HEK293T (cell line): ENCODE data around the gene EBF3.

Experiments
- ARNT ChIP-seq: fragments of 450-650 bp; IDR thresholded peaks from 2 replicates; pipeline ENCODE4 v1.6.1; 2017; ENCODE audit warnings: mild to moderate bottlenecking
- BHLHE40 ChIP-seq: fragments of 450-650 bp; IDR thresholded peaks from 2 replicates; pipeline ENCODE4 v1.6.1; 2016; ENCODE audit warnings: mild to moderate bottlenecking, moderate library complexity, borderline replicate concordance
- ELF4 ChIP-seq: fragments of 450-650 bp; IDR thresholded peaks from 2 replicates; pipeline ENCODE4 v1.6.1; 2017; ENCODE audit warnings: antibody characterized with exemption
- FOXK2 ChIP-seq: fragments of 450-650 bp; IDR thresholded peaks from 2 replicates; pipeline ENCODE4 v1.6.1; 2016; ENCODE audit warnings: mild to moderate bottlenecking
- FOXM1 ChIP-seq: fragments of 450-650 bp; IDR thresholded peaks from 2 replicates; pipeline ENCODE4 v1.6.1; 2017; ENCODE audit warnings: mild to moderate bottlenecking, borderline replicate concordance
- NFRKB ChIP-seq: fragments of 450-650 bp; IDR thresholded peaks from 2 replicates; pipeline ENCODE4 v1.6.1; 2016; ENCODE audit warnings: mild to moderate bottlenecking, moderate library complexity
- PKNOX1 ChIP-seq: fragments of 450-650 bp; IDR thresholded peaks from 2 replicates; pipeline ENCODE4 v1.6.1; 2016
- SP1 ChIP-seq: fragments of 450-650 bp; IDR thresholded peaks from 2 replicates; pipeline ENCODE4 v1.6.1; 2017
- SUZ12 ChIP-seq: fragments of 450-650 bp; IDR thresholded peaks from 2 replicates; pipeline ENCODE4 v1.6.1; 2016; ENCODE audit warnings: mild to moderate bottlenecking
- TARDBP ChIP-seq: fragments of 450-650 bp; IDR thresholded peaks from 2 replicates; pipeline ENCODE4 v1.6.1; 2016
- ZNF384 ChIP-seq: fragments of 450-650 bp; IDR thresholded peaks from 2 replicates; pipeline ENCODE4 v1.6.1; 2016

GRCh38 chr10:129946859-129947258 is 17.2 kb downstream of the EBF3 start:
- TF ChIP-seq ZNF384 (no peak), FOXM1 (no peak), SUZ12 (no peak), TARDBP (no peak), NFRKB (no peak), ARNT (no peak), PKNOX1 (no peak), BHLHE40 (no peak), FOXK2 (no peak), SP1 (no peak), ELF4 (no peak)
